Thoracic aorta (tissue), 2 donors: ENCODE data around the gene PRKCA. TPM values are rescaled to one million over a fixed set of nuclear protein-coding genes. Genes with fewer than 3 reads are reported as not detected.

Experiments used
- ATAC-seq: fragments of 150-250 bp; one replicate; pipeline ENCODE4 v1.8.0; 2017; ENCODE audit warnings: low read depth; ENCODE audit not compliant: insufficient number of reproducible peaks, low FRiP score
- DNase-seq: peaks from one replicate; pipeline ENCODE4 v3.0.0-alpha.2; 2020; ENCODE audit warnings: low spot score
- H3K27ac ChIP-seq, 2 donors: fragments of 200-600 bp; sonication (generic); 1 replicate in 1 of 2; 2 replicates in 1 of 2; pipeline ENCODE4 v1.5.1; 2016; ENCODE audit warnings: mild to moderate bottlenecking in 2 of 2, moderate library complexity in 2 of 2
- H3K27me3 ChIP-seq: fragments of 200-600 bp; sonication (generic); replicated peaks from 2 replicates; pipeline ENCODE4 v1.6.0; 2016; ENCODE audit warnings: mild to moderate bottlenecking; ENCODE audit not compliant: insufficient read depth
- H3K36me3 ChIP-seq: fragments of 200-600 bp; sonication (generic); one replicate; pipeline ENCODE4 v1.5.1; 2016
- H3K4me1 ChIP-seq, 2 donors: fragments of 200-600 bp; sonication (generic); 1 replicate in 1 of 2; 2 replicates in 1 of 2; pipeline versions ENCODE4 v1.5.1 to v1.6.0; 2016; ENCODE audit warnings: low read depth in 2 of 2, mild to moderate bottlenecking in 1 of 2; ENCODE audit not compliant: control insufficient read depth in 1 of 2
- H3K4me3 ChIP-seq: fragments of 200-600 bp; sonication (generic); 2 replicates; pipeline ENCODE4 v1.5.1; 2016; ENCODE audit warnings: mild to moderate bottlenecking
- H3K9me3 ChIP-seq: fragments of 200-600 bp; sonication (generic); 2 replicates; pipeline ENCODE4 v1.5.1; 2016
- CTCF ChIP-seq: fragments of 200-600 bp; sonication (generic); IDR thresholded peaks from one replicate; pipeline ENCODE4 v1.5.1; 2019; ENCODE audit warnings: antibody characterized with exemption
- total RNA-seq, 2 donors: library from RNA; depleted of rRNA; stranded (reverse); fragments of >200 nt; gene quantifications; one replicate each; pipeline versions ENCODE4 v1.1.0 to v1.2.3, GENCODE V29; 2016

PRKCA gene
- total RNA-seq, 2 donors from 2014 or later: 9.1 to 11.6 TPM

DNA sequence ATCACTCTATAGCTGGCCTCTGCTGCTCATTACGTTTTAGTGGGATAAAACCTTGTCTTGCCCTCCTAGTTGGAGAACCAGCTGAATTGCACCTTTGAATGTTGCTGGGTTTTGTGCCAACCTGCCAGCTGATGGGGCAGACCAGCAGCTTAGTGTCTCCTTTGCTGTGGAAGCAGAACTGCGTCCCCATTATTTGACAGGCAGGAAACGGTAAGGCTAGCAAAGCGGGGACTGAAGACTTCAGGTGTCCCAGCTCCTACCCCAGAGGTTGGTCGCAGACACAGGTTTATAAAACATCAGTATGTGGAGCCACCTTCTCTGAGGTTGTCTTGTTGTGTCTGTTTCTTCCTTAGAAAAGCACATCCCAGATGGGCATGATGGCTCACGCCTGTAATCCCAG is 158.1 kb downstream of the PRKCA start:
- ATAC-seq (no peak), DNase-seq (no peak)
- H3K27ac ChIP-seq: no peak overlapping the region
- no peaks in the 10 kb centered on the region for H3K4me1 ChIP-seq
- H3K4me3 ChIP-seq: no peak overlapping the region
- no peak for TF ChIP-seq CTCF
- H3K9me3 ChIP-seq: no peaks in the 10 kb centered on the region
- no peaks in the 10 kb centered on the region for H3K36me3 ChIP-seq
- H3K27me3 ChIP-seq: no peaks in the 10 kb centered on the region

GRCh38 chr17:66461343-66461995 is 159.1 kb downstream of the PRKCA start:
- no peak for DNase-seq
- no peak for ATAC-seq
- TF ChIP-seq CTCF: no peak
- Histone ChIP-seq H3K4me3 (no peak overlapping the region), H3K9me3 (no peaks in the 10 kb centered on the region), H3K27ac (no peak overlapping the region), H3K4me1 (peaks cover 0 to 4% of the 10 kb centered on the region in 2 donors), H3K36me3 (no peaks in the 10 kb centered on the region), H3K27me3 (no peaks in the 10 kb centered on the region)

DNA sequence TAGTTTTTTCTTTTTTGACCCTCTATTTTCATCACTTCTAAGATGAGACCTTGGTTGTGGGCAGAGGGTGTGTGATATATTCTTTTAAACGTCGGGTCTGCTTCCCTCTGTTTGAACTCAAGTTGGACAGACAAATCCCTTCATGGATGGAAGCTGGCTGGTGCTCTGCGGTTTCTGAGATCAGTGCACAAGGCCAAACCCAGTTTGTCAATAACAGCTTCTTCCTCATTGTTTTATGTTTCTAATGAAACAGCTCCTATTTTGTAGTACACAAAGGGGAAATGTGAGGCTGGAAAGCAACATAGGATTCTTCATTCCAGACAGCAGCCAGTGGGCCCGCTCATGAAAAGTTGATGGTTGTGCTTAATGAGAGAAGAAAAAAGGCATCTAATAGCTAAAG is 159.6 kb downstream of the PRKCA start:
- Histone ChIP-seq H3K9me3 (no peaks in the 10 kb centered on the region), H3K27me3 (no peaks in the 10 kb centered on the region), H3K4me1 (peaks cover 0 to 8% of the 10 kb centered on the region in 2 donors), H3K4me3 (no peak overlapping the region), H3K36me3 (no peaks in the 10 kb centered on the region), H3K27ac (no peak overlapping the region)
- TF ChIP-seq CTCF: no peak
- ATAC-seq (no peak), DNase-seq (no peak)

DNA sequence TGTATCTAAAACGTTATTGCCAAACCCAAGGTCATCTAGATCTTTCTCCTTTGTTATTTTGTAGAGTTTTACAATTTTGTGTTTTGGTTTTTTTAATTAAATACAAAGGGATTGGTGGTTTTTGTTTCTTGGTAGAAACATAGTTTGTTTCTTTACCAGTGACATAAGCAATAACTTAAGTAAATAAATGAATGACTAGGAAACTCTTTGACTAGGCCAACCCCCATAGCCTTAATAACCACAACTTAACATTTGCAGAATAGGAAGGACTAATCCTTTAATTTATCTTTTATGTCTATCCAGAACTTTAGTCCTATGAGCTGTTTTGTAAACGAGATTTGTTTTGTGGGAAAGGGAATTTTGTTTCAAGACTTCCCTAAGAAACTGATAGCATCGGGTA is 162.5 kb downstream of the PRKCA start:
- ATAC-seq (no peak), DNase-seq (no peak)
- Histone ChIP-seq H3K4me1 (peaks cover 7 to 26% of the 10 kb centered on the region in 2 donors), H3K36me3 (no peaks in the 10 kb centered on the region), H3K27ac (no peak overlapping the region), H3K9me3 (no peaks in the 10 kb centered on the region), H3K4me3 (no peak overlapping the region), H3K27me3 (no peaks in the 10 kb centered on the region)
- TF ChIP-seq CTCF: no peak

GRCh38 chr17:66465701-66466100 is 163.3 kb downstream of the PRKCA start:
- Histone ChIP-seq H3K4me3 (no peak overlapping the region), H3K36me3 (no peaks in the 10 kb centered on the region), H3K4me1 (peaks cover 7 to 26% of the 10 kb centered on the region in 2 donors), H3K9me3 (no peaks in the 10 kb centered on the region), H3K27me3 (no peaks in the 10 kb centered on the region), H3K27ac (no peak overlapping the region)
- DNase-seq (no peak), ATAC-seq (no peak)
- TF ChIP-seq CTCF: no peak
